OCI-LY7 (cell line): ENCODE measurements around the gene PMM2. TPM values are rescaled to one million over a fixed set of nuclear protein-coding genes. Genes with fewer than 3 reads are reported as not detected.

Source experiments
- BruUV-seq: library from RNA; stranded (reverse); fragments of 400-500 nt; replicated peaks from 2 replicates; lab custom pipeline; 2021; lab: Mats Ljungman, UMichigan
- CTCF ChIA-PET: fragments of 300-600 bp; sonication (Branson Sonifier 250); formaldehyde crosslinking; loops from one replicate; lab custom pipeline; 2022; ENCODE audit warnings: antibody characterized with exemption; ENCODE audit not compliant: unreplicated experiment; lab: Charles Lee
- POLR2A ChIA-PET: fragments of 300-600 bp; sonication (Branson Sonifier 250); formaldehyde crosslinking; loops from one replicate; lab custom pipeline; 2022; ENCODE audit warnings: antibody characterized with exemption; lab: Charles Lee
- DNase-seq: peaks from one replicate; pipeline ENCODE4 v3.0.0-alpha.2; 2015; ENCODE audit warnings: low spot score
- H2AFZ ChIP-seq: fragments of 200-600 bp; sonication (generic), shearing (Covaris generic); 2 replicates; pipeline ENCODE4 v1.6.1; 2014; ENCODE audit warnings: mild to moderate bottlenecking, antibody characterized with exemption, low read length, moderate library complexity
- H3K27ac ChIP-seq: fragments of 200-600 bp; sonication (generic); 2 replicates; pipeline ENCODE4 v1.5.1; 2014; ENCODE audit warnings: mixed run types, low read depth, mild to moderate bottlenecking, moderate library complexity, low read length, inconsistent platforms; ENCODE audit not compliant: poor library complexity, severe bottlenecking
- H3K36me3 ChIP-seq: fragments of 200-600 bp; sonication (generic); 2 replicates; pipeline ENCODE4 v1.6.1; 2014; ENCODE audit warnings: mild to moderate bottlenecking, antibody characterized with exemption, low read length, moderate library complexity, mixed read lengths; ENCODE audit not compliant: insufficient read depth
- H3K4me1 ChIP-seq: fragments of 200-600 bp; sonication (generic); 2 replicates; pipeline ENCODE4 v1.5.1; 2014; ENCODE audit warnings: mild to moderate bottlenecking, low read length; ENCODE audit not compliant: insufficient read depth, poor library complexity, severe bottlenecking
- H3K4me2 ChIP-seq: fragments of 200-600 bp; sonication (generic); 2 replicates; pipeline ENCODE4 v1.6.1; 2014; ENCODE audit warnings: mild to moderate bottlenecking, low read length
- H3K4me3 ChIP-seq: fragments of 200-600 bp; sonication (generic); 2 replicates; pipeline ENCODE4 v1.5.1; 2014; ENCODE audit warnings: mild to moderate bottlenecking, low read depth, low read length; ENCODE audit not compliant: poor library complexity, severe bottlenecking
- H3K79me2 ChIP-seq: fragments of 200-600 bp; sonication (generic); 2 replicates; pipeline ENCODE4 v1.6.1; 2016; ENCODE audit warnings: low read depth, mild to moderate bottlenecking, low read length, moderate library complexity, mixed read lengths; ENCODE audit not compliant: insufficient read depth
- H3K9me2 ChIP-seq: fragments of 200-600 bp; sonication (generic); 2 replicates; pipeline ENCODE4 v1.6.1; 2016; ENCODE audit warnings: mild to moderate bottlenecking, low read length, mixed read lengths; ENCODE audit not compliant: insufficient read depth
- H3K9me3 ChIP-seq: fragments of 200-600 bp; sonication (generic); 2 replicates; pipeline ENCODE4 v1.6.1; 2014; ENCODE audit warnings: mild to moderate bottlenecking, mixed run types, low read length, mixed read lengths
- H4K20me1 ChIP-seq: fragments of 200-600 bp; sonication (generic); 2 replicates; pipeline ENCODE4 v1.6.1; 2014; ENCODE audit warnings: mild to moderate bottlenecking, antibody characterized with exemption, low read length, moderate library complexity, mixed read lengths; ENCODE audit not compliant: insufficient read depth
- CTCF ChIP-seq: fragments of 200-600 bp; sonication (generic); conservative IDR thresholded peaks from 2 replicates; pipeline ENCODE4 v1.5.1; 2014; ENCODE audit warnings: mild to moderate bottlenecking, antibody characterized with exemption, low read length, moderate library complexity, mixed read lengths
- EZH2phosphoT487 ChIP-seq: fragments of 200-600 bp; sonication (generic); IDR thresholded peaks from 2 replicates; pipeline ENCODE4 v1.6.1; 2018; ENCODE audit warnings: low read depth, borderline replicate concordance, mild to moderate bottlenecking, mixed run types, antibody characterized with exemption, low read length, moderate library complexity, mixed read lengths
- intact Hi-C: fragments of 100-400 bp; cut with micrococcal nuclease; formaldehyde crosslinking; loops from one replicate; pipeline ENCODE4 v1.10.0; 2022; ENCODE audit not compliant: unreplicated experiment
- total RNA-seq, 2 experiments: library from RNA; depleted of rRNA in 1 of 2; stranded (reverse); fragments of >200 nt in 1 of 2; shearing (Covaris generic) in 1 of 2; gene quantifications; 2 replicates each; pipeline ENCODE4 v1.2.3, GENCODE V29; 2014 to 2022

The PMM2 gene
- total RNA-seq, 2 experiments from 2014 or later = 39.1 to 53.9 TPM

DNA sequence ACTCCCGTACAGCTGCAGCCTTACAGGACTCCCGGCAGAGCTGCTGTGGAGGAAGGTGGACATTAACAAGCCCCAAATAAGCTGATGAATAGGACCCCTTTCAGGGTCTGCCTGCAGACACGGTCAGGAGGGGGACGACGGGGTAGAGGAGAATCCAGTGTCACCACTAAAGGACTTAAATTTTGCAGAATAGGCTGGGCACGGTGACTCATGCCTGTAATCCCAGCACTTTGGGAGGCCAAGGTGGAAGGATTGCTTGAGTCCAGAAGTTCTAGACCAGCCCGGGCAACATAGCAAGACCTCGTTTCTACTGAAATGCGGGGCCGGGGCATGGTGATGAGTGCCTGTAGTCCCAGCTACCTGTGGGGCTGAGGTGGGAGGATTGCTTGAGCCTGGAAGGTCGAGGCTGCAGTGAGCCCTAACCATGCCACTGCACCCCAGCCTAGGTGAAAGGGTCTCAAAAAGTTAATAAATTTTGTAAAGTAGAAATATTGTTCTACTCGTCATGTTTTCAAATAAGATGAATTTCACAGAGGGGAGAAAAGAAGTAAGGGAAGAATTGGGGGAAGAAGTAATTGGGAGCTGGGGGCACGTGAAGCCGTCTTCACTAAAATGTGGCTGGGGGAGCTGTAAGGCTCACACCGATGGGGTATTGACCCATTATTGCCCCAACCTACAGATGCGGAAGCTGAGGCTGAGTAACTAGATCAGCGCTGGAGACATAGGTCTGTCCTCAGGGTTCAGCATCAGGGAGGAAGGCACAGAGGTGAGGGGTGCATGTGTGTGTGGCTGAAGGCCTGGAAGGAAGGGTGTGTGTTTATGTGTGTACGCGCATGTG is 89.2 kb downstream of the PMM2 start:
- Histone ChIP-seq H3K4me3 (no peak overlapping the region), H3K9me3 (no peaks in the 10 kb centered on the region), H3K36me3 (peaks cover 13% of the 10 kb centered on the region), H3K27ac (no peak overlapping the region), H4K20me1 (no peaks in the 10 kb centered on the region), H2AFZ (no peak overlapping the region), H3K4me2 (no peak overlapping the region), H3K4me1 (peaks cover 2% of the 10 kb centered on the region), H3K79me2 (no peaks in the 10 kb centered on the region), H3K9me2 (no peaks in the 10 kb centered on the region)
- DNase-seq = no peak
- ChIA-PET CTCF (no interaction called here), POLR2A (interaction anchor here (0.6 kb wide), 1 partner anchor 15 kb away, joined by 5 read pairs; no protein-coding TSS in a partner anchor)
- intact Hi-C loops = no loop called here
- TF ChIP-seq EZH2phosphoT487 (no peak), CTCF (no peak)
- BruUV-seq = no TSS peak

DNA sequence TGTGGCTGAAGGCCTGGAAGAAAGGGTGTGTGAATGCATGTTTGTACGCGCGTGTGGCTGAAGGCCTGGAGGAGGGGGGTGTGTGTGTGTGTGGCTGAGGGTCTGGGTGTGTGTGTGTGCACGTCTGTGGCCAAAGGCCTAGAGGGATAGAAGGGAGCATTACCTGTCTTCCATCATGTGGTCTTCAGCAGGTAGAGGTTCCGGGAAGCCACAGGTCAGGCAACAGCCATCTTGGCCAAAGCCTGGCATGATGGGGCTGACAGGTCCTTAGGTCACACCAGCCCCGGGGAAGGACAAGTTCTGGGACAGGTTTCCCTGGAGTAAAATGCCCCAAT is 89.8 kb downstream of the PMM2 start:
- H3K9me3 ChIP-seq = no peaks in the 10 kb centered on the region
- no peaks in the 10 kb centered on the region for H4K20me1 ChIP-seq
- no peak overlapping the region for H3K4me2 ChIP-seq
- no peak overlapping the region for H3K4me3 ChIP-seq
- intact Hi-C loops = no loop called here
- H2AFZ ChIP-seq = no peak overlapping the region
- H3K27ac ChIP-seq = no peak overlapping the region
- no peaks in the 10 kb centered on the region for H3K4me1 ChIP-seq
- ChIA-PET CTCF (no interaction called here), POLR2A (interaction anchor here (0.6 kb wide), 1 partner anchor 16 kb away, joined by 5 read pairs; no protein-coding TSS in a partner anchor)
- H3K9me2 ChIP-seq = no peaks in the 10 kb centered on the region
- no peak for TF ChIP-seq EZH2phosphoT487
- TF ChIP-seq CTCF = no peak
- no peak for DNase-seq
- BruUV-seq = no TSS peak
- H3K79me2 ChIP-seq = no peaks in the 10 kb centered on the region
- peaks cover 19% of the 10 kb centered on the region for H3K36me3 ChIP-seq
